Measurements from ENCODE around the gene OR2B3.

DNA sequence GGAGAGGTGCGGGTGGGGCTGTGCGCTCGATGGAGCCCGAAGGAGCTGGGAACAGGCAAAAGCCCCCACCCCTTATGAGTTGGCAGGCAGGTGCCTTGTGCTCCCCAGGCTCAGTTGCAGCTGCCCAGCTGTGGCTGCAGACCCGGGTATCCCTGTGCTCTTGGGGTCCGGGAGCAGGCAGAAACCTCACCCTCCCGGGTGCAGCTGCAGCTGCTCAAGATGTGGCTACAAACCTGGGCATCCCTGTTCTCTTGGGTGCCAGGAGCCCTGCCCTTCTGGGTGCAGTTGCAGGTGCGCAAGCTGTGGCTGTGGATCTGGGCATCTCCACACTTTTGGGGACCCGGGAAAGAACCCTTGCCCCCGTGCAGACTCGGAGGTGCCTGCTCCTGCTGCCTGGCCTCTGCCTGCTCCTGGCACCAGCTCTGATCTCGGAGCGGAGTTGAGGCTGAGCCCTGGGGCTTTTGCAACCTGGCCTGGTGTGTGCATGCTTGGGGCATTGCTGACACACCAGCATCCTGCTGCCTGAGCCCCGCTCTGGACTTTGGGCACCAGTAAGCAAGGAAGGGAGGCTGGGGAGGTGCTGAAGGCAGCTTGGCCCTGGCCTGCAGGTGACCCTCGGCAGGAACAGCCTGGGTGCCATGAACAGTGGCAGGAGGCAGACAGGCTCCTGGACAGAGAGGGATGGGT, 42.4 kb upstream of the OR2B3 start:
- TF ChIP-seq ZFP3 (CRISPR knock-in tag; IDR thresholded peaks at IDR 0.05) (no peak), ISL1 (CRISPR knock-in tag; IDR thresholded peaks at IDR 0.05) (no peak), CSDC2 (CRISPR knock-in tag; IDR thresholded peaks at IDR 0.05) (no peak), PPARA (CRISPR knock-in tag; IDR thresholded peaks at IDR 0.05; ENCODE audit: borderline replicate concordance) (no peak), SNAI2 (CRISPR knock-in tag; IDR thresholded peaks at IDR 0.05) (no peak), ZFP30 (CRISPR knock-in tag; IDR thresholded peaks at IDR 0.05) (no peak), ESRRG (CRISPR knock-in tag; IDR thresholded peaks at IDR 0.05) (no peak)
- TF ChIP-seq, protein P1, sequence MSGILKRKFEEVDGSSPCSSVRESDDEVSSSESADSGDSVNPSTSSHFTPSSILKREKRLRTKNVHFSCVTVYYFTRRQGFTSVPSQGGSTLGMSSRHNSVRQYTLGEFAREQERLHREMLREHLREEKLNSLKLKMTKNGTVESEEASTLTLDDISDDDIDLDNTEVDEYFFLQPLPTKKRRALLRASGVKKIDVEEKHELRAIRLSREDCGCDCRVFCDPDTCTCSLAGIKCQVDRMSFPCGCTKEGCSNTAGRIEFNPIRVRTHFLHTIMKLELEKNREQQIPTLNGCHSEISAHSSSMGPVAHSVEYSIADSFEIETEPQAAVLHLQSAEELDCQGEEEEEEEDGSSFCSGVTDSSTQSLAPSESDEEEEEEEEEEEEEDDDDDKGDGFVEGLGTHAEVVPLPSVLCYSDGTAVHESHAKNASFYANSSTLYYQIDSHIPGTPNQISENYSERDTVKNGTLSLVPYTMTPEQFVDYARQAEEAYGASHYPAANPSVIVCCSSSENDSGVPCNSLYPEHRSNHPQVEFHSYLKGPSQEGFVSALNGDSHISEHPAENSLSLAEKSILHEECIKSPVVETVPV (CRISPR knock-in tag; IDR thresholded peaks at IDR 0.05) = no peak
- TF ChIP-seq, protein P2, sequence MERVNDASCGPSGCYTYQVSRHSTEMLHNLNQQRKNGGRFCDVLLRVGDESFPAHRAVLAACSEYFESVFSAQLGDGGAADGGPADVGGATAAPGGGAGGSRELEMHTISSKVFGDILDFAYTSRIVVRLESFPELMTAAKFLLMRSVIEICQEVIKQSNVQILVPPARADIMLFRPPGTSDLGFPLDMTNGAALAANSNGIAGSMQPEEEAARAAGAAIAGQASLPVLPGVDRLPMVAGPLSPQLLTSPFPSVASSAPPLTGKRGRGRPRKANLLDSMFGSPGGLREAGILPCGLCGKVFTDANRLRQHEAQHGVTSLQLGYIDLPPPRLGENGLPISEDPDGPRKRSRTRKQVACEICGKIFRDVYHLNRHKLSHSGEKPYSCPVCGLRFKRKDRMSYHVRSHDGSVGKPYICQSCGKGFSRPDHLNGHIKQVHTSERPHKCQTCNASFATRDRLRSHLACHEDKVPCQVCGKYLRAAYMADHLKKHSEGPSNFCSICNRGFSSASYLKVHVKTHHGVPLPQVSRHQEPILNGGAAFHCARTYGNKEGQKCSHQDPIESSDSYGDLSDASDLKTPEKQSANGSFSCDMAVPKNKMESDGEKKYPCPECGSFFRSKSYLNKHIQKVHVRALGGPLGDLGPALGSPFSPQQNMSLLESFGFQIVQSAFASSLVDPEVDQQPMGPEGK (CRISPR knock-in tag; IDR thresholded peaks at IDR 0.05; ENCODE audit: borderline replicate concordance) = no peak
- TF ChIP-seq, protein P3, sequence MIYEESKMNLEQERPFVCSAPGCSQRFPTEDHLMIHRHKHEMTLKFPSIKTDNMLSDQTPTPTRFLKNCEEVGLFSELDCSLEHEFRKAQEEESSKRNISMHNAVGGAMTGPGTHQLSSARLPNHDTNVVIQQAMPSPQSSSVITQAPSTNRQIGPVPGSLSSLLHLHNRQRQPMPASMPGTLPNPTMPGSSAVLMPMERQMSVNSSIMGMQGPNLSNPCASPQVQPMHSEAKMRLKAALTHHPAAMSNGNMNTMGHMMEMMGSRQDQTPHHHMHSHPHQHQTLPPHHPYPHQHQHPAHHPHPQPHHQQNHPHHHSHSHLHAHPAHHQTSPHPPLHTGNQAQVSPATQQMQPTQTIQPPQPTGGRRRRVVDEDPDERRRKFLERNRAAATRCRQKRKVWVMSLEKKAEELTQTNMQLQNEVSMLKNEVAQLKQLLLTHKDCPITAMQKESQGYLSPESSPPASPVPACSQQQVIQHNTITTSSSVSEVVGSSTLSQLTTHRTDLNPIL (CRISPR knock-in tag; IDR thresholded peaks at IDR 0.05; ENCODE audit: low read depth) = no peak
- TF ChIP-seq, protein P4, sequence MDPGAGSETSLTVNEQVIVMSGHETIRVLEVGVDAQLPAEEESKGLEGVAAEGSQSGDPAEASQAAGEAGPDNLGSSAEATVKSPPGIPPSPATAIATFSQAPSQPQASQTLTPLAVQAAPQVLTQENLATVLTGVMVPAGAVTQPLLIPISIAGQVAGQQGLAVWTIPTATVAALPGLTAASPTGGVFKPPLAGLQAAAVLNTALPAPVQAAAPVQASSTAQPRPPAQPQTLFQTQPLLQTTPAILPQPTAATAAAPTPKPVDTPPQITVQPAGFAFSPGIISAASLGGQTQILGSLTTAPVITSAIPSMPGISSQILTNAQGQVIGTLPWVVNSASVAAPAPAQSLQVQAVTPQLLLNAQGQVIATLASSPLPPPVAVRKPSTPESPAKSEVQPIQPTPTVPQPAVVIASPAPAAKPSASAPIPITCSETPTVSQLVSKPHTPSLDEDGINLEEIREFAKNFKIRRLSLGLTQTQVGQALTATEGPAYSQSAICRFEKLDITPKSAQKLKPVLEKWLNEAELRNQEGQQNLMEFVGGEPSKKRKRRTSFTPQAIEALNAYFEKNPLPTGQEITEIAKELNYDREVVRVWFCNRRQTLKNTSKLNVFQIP (CRISPR knock-in tag; IDR thresholded peaks at IDR 0.05; ENCODE audit: borderline replicate concordance, low read depth) = no peak

Data from SK-N-SH treated with all-trans-retinoic acid at 6 μM for 48 hours (cell line).